Hematopoietic multipotent progenitor cell treated with erythropoietin and hydrocortisone succinate and interleukin-3 and kit ligand, for 15 days (in vitro differentiated cells): ENCODE results near the gene SPNS2.
"Not testable (repeated sequence)": the region's sequence is repeated elsewhere in the genome, so short reads cannot be mapped to it uniquely, and the experiment has no call there.

Experiments used
- DNase-seq: peaks from one replicate; pipeline ENCODE4 v3.0.0-alpha.2; 2015; ENCODE audit warnings: low spot score

The SPNS2 gene

GRCh38 chr17:4566785-4567184 lies 68.1 kb downstream of the SPNS2 start:
- peak; percentile 55 for DNase-seq

DNA sequence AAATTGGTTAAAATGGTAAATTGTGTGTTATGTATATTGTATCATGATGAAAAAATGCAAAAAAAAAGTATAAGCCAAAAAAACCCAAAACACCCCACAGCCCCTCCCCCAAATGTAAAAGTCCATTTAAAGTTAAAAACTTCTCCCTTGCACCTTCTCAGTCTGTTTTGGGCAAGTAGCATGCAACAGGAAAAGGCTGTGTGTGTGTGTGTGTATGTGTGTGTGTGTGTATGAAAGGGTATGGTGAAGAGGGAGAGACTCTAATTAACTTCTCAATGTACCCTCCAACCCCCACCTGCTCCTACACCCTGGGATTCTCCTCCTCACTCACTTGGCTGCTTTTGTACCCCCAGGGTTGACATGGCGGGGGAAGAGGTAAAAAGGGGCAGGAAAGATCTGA lies 70.9 kb downstream of the SPNS2 start:
- no peak for DNase-seq

GRCh38 chr17:4572131-4572530 lies 73.5 kb downstream of the SPNS2 start:
- no peak for DNase-seq

DNA sequence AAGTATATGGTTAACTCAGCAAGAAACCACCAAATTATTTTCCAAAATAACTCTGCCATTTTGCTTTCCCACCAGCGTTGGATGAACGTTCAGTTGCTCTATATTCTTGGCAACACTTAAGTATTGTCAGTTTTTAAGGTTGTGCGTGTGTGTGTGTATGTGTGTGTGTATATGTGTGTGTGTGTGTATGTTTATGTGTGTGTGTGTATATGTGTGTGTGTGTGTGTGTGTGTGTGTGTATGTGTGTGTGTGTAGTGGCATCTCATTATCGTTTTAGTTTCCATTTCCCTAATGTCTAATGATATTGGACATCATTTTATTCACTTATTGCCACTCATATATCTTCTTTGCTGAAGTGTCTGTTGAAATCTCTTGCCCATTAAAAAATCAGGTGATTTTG lies 74.4 kb downstream of the SPNS2 start:
- DNase-seq, result no peak

GRCh38 chr17:4573669-4574068 lies 75.0 kb downstream of the SPNS2 start:
- no peak for DNase-seq

GRCh38 chr17:4574448-4575045 lies 75.9 kb downstream of the SPNS2 start:
- DNase-seq, result no peak

DNA sequence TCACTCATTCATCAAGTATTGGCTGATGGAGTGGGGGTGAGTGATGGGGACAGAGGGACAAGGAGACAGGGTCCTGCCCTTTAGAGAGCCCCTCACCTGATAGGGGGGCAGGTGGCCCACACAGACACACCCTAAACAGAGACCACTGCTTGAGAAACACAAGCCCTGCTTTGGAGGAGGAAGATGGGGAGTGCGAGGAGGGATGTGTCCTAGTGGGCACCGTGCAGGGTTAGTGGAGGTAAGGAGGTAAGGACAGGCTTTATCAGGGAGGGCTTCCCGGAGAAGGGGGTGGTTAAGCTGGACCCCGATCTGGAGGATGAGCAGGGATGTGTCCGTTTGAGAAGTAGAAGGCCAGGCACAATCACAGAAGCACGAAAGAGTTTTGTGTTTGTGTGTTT lies 77.5 kb downstream of the SPNS2 start:
- DNase-seq, result no peak

GRCh38 chr17:4576729-4577322 lies 78.1 kb downstream of the SPNS2 start:
- no peak for DNase-seq

DNA sequence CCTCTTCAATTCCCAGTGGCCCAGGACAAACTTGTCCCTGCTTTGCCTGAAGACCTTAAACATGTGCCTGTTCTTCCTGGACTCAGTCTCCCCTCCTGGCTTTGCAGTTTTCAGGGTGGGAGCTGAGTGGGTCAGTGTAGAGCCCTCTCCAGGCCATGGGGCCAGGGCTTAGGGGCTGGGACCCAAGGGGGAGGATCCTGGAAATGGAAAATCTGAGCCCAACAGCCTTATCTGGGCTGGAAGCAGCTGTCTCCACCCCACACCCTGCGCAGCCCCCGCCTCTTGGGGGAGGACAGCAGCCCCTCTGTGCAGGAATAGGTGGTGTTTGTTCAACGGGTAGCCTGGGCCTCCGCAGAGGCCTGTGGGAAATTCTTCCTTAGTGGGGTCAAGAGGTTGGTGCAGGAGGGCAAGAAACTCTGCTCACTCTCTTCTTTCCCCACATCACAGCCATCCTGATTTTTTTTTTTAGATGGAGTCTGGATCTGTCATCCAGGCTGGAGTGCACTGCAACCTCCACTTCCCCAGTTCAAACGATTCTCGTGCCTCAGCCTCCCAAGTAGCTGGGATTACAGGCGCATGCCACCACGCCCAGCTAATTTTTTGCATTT lies 78.8 kb downstream of the SPNS2 start:
- DNase-seq, result no peak

DNA sequence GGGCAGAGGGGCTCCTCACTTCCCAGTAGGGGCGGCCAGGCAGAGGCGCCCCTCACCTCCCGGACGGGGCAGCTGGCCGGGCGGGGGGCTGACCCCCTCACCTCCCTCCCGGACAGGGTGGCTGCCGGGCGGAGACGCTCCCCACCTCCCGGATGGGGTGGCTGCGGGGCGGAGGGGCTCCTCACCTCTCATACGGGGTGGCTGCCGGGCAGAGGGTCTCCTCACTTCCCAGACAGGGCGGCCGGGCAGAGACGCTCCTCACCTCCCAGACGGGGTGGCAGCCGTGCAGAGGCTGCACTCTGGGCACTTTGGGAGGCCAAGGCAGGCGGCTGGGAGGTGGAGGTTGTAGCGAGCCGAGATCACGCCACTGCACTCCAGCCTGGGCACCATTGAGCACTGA lies 79.7 kb downstream of the SPNS2 start:
- DNase-seq, result not testable (repeated sequence)

GRCh38 chr17:4579678-4580077 lies 81.0 kb downstream of the SPNS2 start:
- DNase-seq, result no peak

DNA sequence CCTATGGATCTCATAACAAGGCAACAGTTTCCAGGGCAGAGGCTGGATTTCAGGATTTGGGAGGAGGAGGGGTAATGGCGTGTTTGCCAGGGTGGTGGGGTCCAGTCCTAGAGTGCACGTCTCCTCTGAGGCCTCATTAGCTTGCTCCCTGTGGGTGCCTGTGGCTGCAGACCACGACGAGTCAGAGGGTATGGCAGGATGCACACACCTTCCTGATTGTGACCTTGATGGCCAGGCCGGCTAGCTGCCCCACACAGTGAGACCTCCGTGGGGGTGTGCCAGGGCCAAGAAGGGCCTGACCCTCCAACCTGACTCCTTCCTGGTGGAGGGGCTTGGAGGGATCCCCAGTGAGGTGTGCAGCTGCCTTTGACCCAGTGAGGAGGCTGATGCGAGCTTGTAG lies 81.6 kb downstream of the SPNS2 start:
- no peak for DNase-seq

DNA sequence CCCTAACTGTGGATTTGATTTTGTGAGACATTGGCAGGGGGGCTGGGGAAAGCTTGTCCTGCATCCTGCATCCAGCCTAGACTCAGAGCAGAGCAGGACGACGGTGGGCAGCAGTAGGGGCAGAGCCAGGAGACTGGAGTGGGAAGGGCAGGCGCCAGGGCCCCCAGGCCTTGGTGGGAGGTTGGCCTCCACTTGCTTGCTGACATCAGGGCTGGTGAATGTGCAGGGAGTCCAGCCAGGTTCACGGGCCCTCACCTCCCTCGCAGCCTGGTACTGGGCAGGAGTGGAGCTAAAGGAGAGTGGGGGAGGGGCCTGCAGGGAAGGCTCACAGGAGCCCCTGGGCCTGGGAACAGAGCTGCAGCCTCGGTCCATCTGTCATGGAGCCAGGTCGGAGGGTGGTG lies 83.4 kb downstream of the SPNS2 start:
- DNase-seq, result no peak

DNA sequence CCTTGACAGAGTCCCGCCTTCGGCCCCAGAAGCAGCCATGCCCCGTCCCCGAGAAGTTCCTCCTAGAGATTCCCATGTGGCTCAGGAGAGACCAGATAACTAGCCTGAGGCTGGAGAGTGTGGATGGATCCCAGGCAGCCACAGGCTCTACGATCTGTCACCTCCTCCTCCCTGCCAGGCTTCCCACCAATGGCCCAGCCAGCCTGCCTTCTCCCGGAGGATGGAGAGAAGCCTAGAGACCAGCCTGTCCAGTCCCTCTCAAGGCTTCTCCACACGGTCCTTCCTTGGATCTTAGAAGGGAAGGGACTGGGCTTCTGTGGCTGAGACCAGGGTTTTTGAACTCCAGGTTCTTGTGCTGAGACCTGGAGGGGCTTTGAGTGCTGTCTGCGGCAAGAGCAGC lies 84.0 kb downstream of the SPNS2 start:
- no peak for DNase-seq

DNA sequence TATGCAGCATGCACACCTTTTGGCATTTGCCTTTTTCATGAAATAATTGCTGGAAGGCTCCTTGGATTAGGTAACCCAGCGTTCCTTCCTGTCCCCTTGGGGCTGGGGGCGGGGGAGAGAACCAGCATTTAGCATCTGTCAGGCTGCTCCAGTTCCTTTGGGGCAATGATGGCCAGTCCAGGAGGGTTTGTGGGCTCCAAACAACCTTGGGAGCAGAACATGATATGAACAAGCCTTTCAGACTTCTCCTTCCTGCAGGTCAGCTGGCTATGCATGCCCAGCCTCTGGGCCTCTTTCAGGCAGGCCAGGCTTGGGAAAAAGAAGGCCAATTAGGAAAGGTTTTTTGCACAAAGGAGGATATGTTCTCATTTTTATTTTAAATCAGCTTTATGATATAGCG lies 84.5 kb downstream of the SPNS2 start:
- no peak for DNase-seq

DNA sequence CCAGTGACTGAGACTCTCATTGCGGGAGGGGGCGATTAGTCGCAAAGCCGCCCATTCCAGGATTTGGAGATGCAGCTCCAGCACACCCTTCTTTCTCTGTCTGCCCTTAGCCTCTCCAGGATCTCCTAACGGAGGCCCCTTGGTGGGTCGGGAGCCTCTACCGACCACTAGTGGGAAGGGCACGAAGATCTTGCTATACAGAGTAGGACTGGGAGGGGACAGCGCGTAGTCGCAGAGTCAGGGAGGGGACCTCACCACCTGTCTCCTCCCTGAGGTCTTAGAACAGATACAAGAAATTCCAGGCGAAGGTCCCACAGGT lies 85.1 kb downstream of the SPNS2 start:
- no peak for DNase-seq

DNA sequence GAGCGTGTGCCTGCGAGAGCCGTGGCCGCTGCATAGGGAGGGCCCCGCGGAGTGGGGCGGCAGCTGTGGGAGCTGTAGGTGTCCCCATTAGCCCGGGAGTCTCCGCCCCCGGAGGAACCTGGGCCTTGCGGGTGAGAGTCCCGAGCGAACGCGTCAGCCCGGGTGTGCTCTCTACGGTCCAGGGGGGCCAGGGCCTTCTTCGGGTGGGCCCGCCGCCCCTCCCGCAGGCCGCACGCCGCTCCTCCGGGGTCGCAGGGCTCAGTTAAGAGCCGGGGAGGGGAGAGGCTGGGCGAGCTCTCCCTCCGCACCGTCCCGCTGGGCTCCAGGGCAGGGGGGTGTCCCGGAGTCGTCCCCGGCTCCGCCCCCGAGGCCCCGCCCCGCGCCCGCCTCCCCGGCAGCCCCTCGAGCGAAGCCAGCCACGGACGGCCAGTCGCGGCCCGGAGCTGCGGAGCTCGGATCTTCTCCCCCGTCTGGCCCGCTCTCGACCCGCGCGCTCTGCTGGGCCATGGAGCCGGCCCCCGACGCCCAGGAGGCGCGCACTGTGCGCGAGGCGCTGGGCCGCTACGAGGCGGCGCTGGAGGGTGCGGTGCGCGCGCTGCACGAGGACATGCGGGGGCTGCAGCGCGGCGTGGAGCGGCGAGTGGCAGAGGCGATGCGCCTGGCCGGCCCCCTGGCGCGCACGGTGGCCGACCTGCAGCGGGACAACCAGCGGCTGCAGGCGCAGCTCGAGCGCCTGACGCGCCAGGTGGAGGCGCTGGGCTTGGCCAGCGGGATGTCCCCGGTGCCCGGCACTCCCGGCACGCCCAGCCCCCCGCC lies 85.6 kb downstream of the SPNS2 start, which contains the start of gene SMTNL2:
TSS of gene SMTNL2 (plus strand) at position 429 of the 816 bp plus-strand sequence. CDS start at position 506, 77 bp downstream.
- DNase-seq, result no peak

DNA sequence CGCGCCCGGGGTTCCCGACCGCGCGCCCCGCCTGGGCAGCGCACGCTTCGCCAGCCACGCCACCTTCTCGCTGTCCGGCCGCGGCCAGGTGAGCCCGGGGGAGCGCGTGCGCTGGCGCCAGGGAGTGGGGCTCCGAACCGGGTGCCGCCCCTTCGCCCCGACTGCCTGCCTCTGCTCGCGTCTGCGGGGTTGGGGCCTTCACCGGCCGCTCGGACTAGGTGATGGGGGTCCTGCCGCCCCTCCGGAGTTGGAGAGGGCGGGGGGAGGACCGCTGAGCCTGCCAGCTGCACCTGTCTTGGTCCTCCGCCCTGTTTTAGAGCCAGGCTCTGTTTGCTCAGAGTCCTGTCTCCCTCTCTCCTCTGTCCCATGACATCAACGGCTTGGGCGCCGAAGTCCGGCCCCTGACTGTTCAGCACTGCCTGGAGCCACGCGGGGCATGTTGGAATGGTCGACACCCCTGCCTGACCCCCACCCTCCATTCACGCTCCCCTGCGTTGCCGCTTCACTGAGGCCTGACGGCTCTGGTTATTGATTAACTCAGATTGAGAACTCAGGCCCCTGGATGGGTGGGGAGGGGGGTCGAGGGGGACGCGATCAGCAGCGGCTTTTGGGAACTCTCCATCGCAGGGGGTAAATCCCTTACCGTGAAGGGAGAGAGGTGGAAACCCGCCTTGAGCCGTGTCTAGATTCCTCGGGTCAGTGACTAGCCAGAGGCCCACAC lies 86.4 kb downstream of the SPNS2 start:
- DNase-seq, result no peak

GRCh38 chr17:4585638-4585994 lies 86.9 kb downstream of the SPNS2 start:
- no peak for DNase-seq

DNA sequence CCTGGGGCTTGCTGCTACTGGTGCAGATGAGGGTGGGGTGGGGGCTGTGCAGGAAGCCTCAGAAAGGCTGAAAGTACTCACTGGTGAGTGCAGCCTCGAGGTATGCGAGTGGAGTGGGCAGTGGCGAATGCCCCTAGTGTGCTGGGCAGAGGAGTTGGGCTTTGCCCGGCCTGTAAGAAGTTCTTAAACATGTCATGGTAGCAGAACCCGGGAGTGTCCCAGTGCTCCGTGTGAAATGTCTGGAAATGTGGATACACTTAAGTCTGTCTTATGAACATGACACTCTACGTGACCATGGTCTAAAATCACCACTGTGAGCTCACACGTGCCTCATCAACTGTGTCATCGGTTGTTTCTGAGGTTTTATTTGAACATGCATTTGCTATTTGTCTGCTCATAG lies 87.4 kb downstream of the SPNS2 start:
- DNase-seq, result no peak

GRCh38 chr17:4587195-4587594 lies 88.5 kb downstream of the SPNS2 start:
- DNase-seq, result no peak

- DNase-seq, result no peak
Observed at GRCh38 chr17:4587803-4588202, 89.1 kb downstream of the SPNS2 start.

GRCh38 chr17:4588391-4588790 lies 89.7 kb downstream of the SPNS2 start:
- no peak for DNase-seq
